ENCODE measurements around the gene PTPRF. TPM values are rescaled to one million over a fixed set of nuclear protein-coding genes. Genes with fewer than 3 reads are reported as not detected.

Gene PTPRF
- total RNA-seq (2014; rRNA removed; shearing (Covaris generic); ENCODE audit: low replicate concordance) = not detected in 2 replicates

- no peak within 1 kb of the TSS for H3K27ac ChIP-seq (ENCODE audit: low read length)
- no peak for DNase-seq
- H4K20me1 ChIP-seq (ENCODE audit: insufficient read depth, low read depth, low read length) = no peaks in the 10 kb centered on the region
- no peak within 1 kb of the TSS for H3K4me2 ChIP-seq (ENCODE audit: low read depth, low read length, poor library complexity, severe bottlenecking)
- no peaks in the 10 kb centered on the region for H3K4me1 ChIP-seq (ENCODE audit: low read length)
- no peak within 1 kb of the TSS for H2AFZ ChIP-seq (ENCODE audit: low read length)
- no peak within 1 kb of the TSS for H3K9ac ChIP-seq (ENCODE audit: low read length)
- H3K9me2 ChIP-seq (replicated peaks; ENCODE audit: insufficient read depth, low read length) = no peaks in the 10 kb centered on the region
- no peaks in the 10 kb centered on the region for H3K36me3 ChIP-seq (ENCODE audit: insufficient read depth, low read length)
- no peaks in the 10 kb centered on the region for H3K79me2 ChIP-seq (ENCODE audit: low read length)
- H3K9me3 ChIP-seq (ENCODE audit: low read length) = no peaks in the 10 kb centered on the region
- H3K27me3 ChIP-seq (ENCODE audit: low read length) = no peaks in the 10 kb centered on the region
- no peak within 1 kb of the TSS for H3K4me3 ChIP-seq (ENCODE audit: low read length)
These were observed at the start of gene PTPRF for GRCh38 chr1:43530483-43531106. Gene PTPRF (plus strand): TSS chr1:43530883. CDS start chr1:43545076, 14,193 bp downstream.

GRCh38 chr1:43481491-43481890 is 49.2 kb upstream of the PTPRF start:
- Histone ChIP-seq H3K79me2 (ENCODE audit: low read length) (no peaks in the 10 kb centered on the region), H3K27ac (ENCODE audit: low read length) (no peak overlapping the region), H3K4me3 (ENCODE audit: low read length) (no peak overlapping the region), H3K36me3 (ENCODE audit: insufficient read depth, low read length) (no peaks in the 10 kb centered on the region), H3K4me2 (ENCODE audit: low read depth, low read length, poor library complexity, severe bottlenecking) (no peak overlapping the region), H3K4me1 (ENCODE audit: low read length) (no peaks in the 10 kb centered on the region), H3K27me3 (ENCODE audit: low read length) (no peaks in the 10 kb centered on the region), H3K9me2 (replicated peaks; ENCODE audit: insufficient read depth, low read length) (no peaks in the 10 kb centered on the region), H2AFZ (ENCODE audit: low read length) (no peak overlapping the region), H3K9me3 (ENCODE audit: low read length) (no peaks in the 10 kb centered on the region), H3K9ac (ENCODE audit: low read length) (no peak overlapping the region), H4K20me1 (ENCODE audit: insufficient read depth, low read depth, low read length) (no peaks in the 10 kb centered on the region)
- DNase-seq = no peak

GRCh38 chr1:43482215-43482614 is 48.5 kb upstream of the PTPRF start:
- Histone ChIP-seq H4K20me1 (ENCODE audit: insufficient read depth, low read depth, low read length) (no peaks in the 10 kb centered on the region), H3K9ac (ENCODE audit: low read length) (no peak overlapping the region; the same call in 1 of the 2 replicates), H3K9me2 (replicated peaks; ENCODE audit: insufficient read depth, low read length) (no peaks in the 10 kb centered on the region), H3K36me3 (ENCODE audit: insufficient read depth, low read length) (no peaks in the 10 kb centered on the region), H2AFZ (ENCODE audit: low read length) (no peak overlapping the region), H3K4me1 (ENCODE audit: low read length) (no peaks in the 10 kb centered on the region), H3K79me2 (ENCODE audit: low read length) (no peaks in the 10 kb centered on the region), H3K27ac (ENCODE audit: low read length) (no peak overlapping the region), H3K4me2 (ENCODE audit: low read depth, low read length, poor library complexity, severe bottlenecking) (no peak overlapping the region), H3K4me3 (ENCODE audit: low read length) (no peak overlapping the region), H3K27me3 (ENCODE audit: low read length) (no peaks in the 10 kb centered on the region), H3K9me3 (ENCODE audit: low read length) (no peaks in the 10 kb centered on the region)
- no peak for DNase-seq

- no peaks in the 10 kb centered on the region for H3K27me3 ChIP-seq (ENCODE audit: low read length)
- no peak for DNase-seq
These were observed 46.3 kb upstream of the PTPRF start for GRCh38 chr1:43484367-43484766.

GRCh38 chr1:43488165-43488564 is 42.5 kb upstream of the PTPRF start:
- H3K4me3 ChIP-seq (ENCODE audit: low read length) = no peak overlapping the region
- no peak overlapping the region for H3K4me2 ChIP-seq (ENCODE audit: low read depth, low read length, poor library complexity, severe bottlenecking)
- no peak overlapping the region for H3K27ac ChIP-seq (ENCODE audit: low read length)
- H3K9me2 ChIP-seq (replicated peaks; ENCODE audit: insufficient read depth, low read length) = no peaks in the 10 kb centered on the region
- no peak overlapping the region for H2AFZ ChIP-seq (ENCODE audit: low read length)
- no peaks in the 10 kb centered on the region for H4K20me1 ChIP-seq (ENCODE audit: insufficient read depth, low read depth, low read length)
- no peaks in the 10 kb centered on the region for H3K27me3 ChIP-seq (ENCODE audit: low read length)
- H3K9ac ChIP-seq (ENCODE audit: low read length) = no peak overlapping the region
- no peaks in the 10 kb centered on the region for H3K79me2 ChIP-seq (ENCODE audit: low read length)
- H3K9me3 ChIP-seq (ENCODE audit: low read length) = peaks cover 7% of the 10 kb centered on the region
- no peak for DNase-seq
- H3K4me1 ChIP-seq (ENCODE audit: low read length) = no peaks in the 10 kb centered on the region
- no peaks in the 10 kb centered on the region for H3K36me3 ChIP-seq (ENCODE audit: insufficient read depth, low read length)

More at GRCh38 chr1:43484367-43484766, 46.3 kb upstream of the PTPRF start:
- H3K4me3 ChIP-seq (ENCODE audit: low read length) = no peak overlapping the region
- H3K9ac ChIP-seq (ENCODE audit: low read length) = no peak overlapping the region
- H3K4me1 ChIP-seq (ENCODE audit: low read length) = no peaks in the 10 kb centered on the region
- no peaks in the 10 kb centered on the region for H3K36me3 ChIP-seq (ENCODE audit: insufficient read depth, low read length)
- peaks cover 7% of the 10 kb centered on the region for H3K9me3 ChIP-seq (ENCODE audit: low read length)
- no peaks in the 10 kb centered on the region for H3K9me2 ChIP-seq (replicated peaks; ENCODE audit: insufficient read depth, low read length)
- no peak overlapping the region for H2AFZ ChIP-seq (ENCODE audit: low read length)
- H3K27ac ChIP-seq (ENCODE audit: low read length) = no peak overlapping the region
- no peaks in the 10 kb centered on the region for H3K79me2 ChIP-seq (ENCODE audit: low read length)
- H3K4me2 ChIP-seq (ENCODE audit: low read depth, low read length, poor library complexity, severe bottlenecking) = no peak overlapping the region
- H4K20me1 ChIP-seq (ENCODE audit: insufficient read depth, low read depth, low read length) = no peaks in the 10 kb centered on the region

- Histone ChIP-seq H2AFZ (ENCODE audit: low read length) (no peak overlapping the region), H3K9ac (ENCODE audit: low read length) (no peak overlapping the region), H4K20me1 (ENCODE audit: insufficient read depth, low read depth, low read length) (no peaks in the 10 kb centered on the region), H3K9me2 (replicated peaks; ENCODE audit: insufficient read depth, low read length) (no peaks in the 10 kb centered on the region), H3K36me3 (ENCODE audit: insufficient read depth, low read length) (no peaks in the 10 kb centered on the region), H3K4me2 (ENCODE audit: low read depth, low read length, poor library complexity, severe bottlenecking) (no peak overlapping the region), H3K4me1 (ENCODE audit: low read length) (no peaks in the 10 kb centered on the region), H3K27ac (ENCODE audit: low read length) (no peak overlapping the region), H3K79me2 (ENCODE audit: low read length) (no peaks in the 10 kb centered on the region), H3K9me3 (ENCODE audit: low read length) (peaks cover 7% of the 10 kb centered on the region), H3K4me3 (ENCODE audit: low read length) (no peak overlapping the region), H3K27me3 (ENCODE audit: low read length) (no peaks in the 10 kb centered on the region)
- no peak for DNase-seq
These were observed 39.6 kb upstream of the PTPRF start for GRCh38 chr1:43491061-43491460.

- no peaks in the 10 kb centered on the region for H4K20me1 ChIP-seq (ENCODE audit: insufficient read depth, low read depth, low read length)
- H3K4me3 ChIP-seq (ENCODE audit: low read length) = no peak overlapping the region
- no peak overlapping the region for H3K4me2 ChIP-seq (ENCODE audit: low read depth, low read length, poor library complexity, severe bottlenecking)
- H3K4me1 ChIP-seq (ENCODE audit: low read length) = no peaks in the 10 kb centered on the region
- H3K9me2 ChIP-seq (replicated peaks; ENCODE audit: insufficient read depth, low read length) = no peaks in the 10 kb centered on the region
- H3K27ac ChIP-seq (ENCODE audit: low read length) = no peak overlapping the region
- H2AFZ ChIP-seq (ENCODE audit: low read length) = no peak overlapping the region
- H3K36me3 ChIP-seq (ENCODE audit: insufficient read depth, low read length) = no peaks in the 10 kb centered on the region
- no peak overlapping the region for H3K9ac ChIP-seq (ENCODE audit: low read length)
- H3K79me2 ChIP-seq (ENCODE audit: low read length) = no peaks in the 10 kb centered on the region
- peaks cover 6% of the 10 kb centered on the region for H3K9me3 ChIP-seq (ENCODE audit: low read length)
- DNase-seq = no peak
- no peaks in the 10 kb centered on the region for H3K27me3 ChIP-seq (ENCODE audit: low read length)
These were observed 37.9 kb upstream of the PTPRF start for GRCh38 chr1:43492826-43493225.

GRCh38 chr1:43493661-43494450 is 36.8 kb upstream of the PTPRF start:
- H3K9ac ChIP-seq (ENCODE audit: low read length) = no peak overlapping the region
- no peak overlapping the region for H2AFZ ChIP-seq (ENCODE audit: low read length)
- no peak for DNase-seq
- H3K4me3 ChIP-seq (ENCODE audit: low read length) = no peak overlapping the region
- no peaks in the 10 kb centered on the region; the same call in 1 of the 2 replicates for H3K9me3 ChIP-seq (ENCODE audit: low read length)
- no peaks in the 10 kb centered on the region for H3K79me2 ChIP-seq (ENCODE audit: low read length)
- no peaks in the 10 kb centered on the region for H4K20me1 ChIP-seq (ENCODE audit: insufficient read depth, low read depth, low read length)
- H3K36me3 ChIP-seq (ENCODE audit: insufficient read depth, low read length) = no peaks in the 10 kb centered on the region
- H3K27ac ChIP-seq (ENCODE audit: low read length) = no peak overlapping the region
- no peaks in the 10 kb centered on the region for H3K4me1 ChIP-seq (ENCODE audit: low read length)
- no peaks in the 10 kb centered on the region for H3K9me2 ChIP-seq (replicated peaks; ENCODE audit: insufficient read depth, low read length)
- H3K4me2 ChIP-seq (ENCODE audit: low read depth, low read length, poor library complexity, severe bottlenecking) = no peak overlapping the region
- no peaks in the 10 kb centered on the region for H3K27me3 ChIP-seq (ENCODE audit: low read length)

Data from Karpas-422 (cell line).